OCI-LY1 (cell line): ENCODE results near the gene SLAMF7.

Experiments
- CTCF ChIP-seq: fragments of 200-600 bp; sonication (generic), shearing (Covaris generic); IDR thresholded peaks from 2 replicates; pipeline ENCODE4 v1.5.1; 2017; ENCODE audit warnings: mild to moderate bottlenecking, antibody characterized with exemption, low read length, moderate library complexity, mixed read lengths
- EZH2 ChIP-seq: fragments of 200-600 bp; sonication (generic), shearing (Covaris generic); IDR thresholded peaks from 2 replicates; pipeline ENCODE4 v1.8.0; 2017; ENCODE audit warnings: borderline replicate concordance, mixed run types, mild to moderate bottlenecking, antibody characterized with exemption, low read length, moderate library complexity, mixed read lengths

- TF ChIP-seq CTCF: no peak
- no peak for TF ChIP-seq EZH2
Observed at GRCh38 chr1:160755911-160756848, 17.1 kb downstream of the SLAMF7 start.
